ENCODE data around the gene SLC1A5. TPM values are rescaled to one million over a fixed set of nuclear protein-coding genes. Genes with fewer than 3 reads are reported as not detected.

Gene SLC1A5
- total and polyA plus RNA-seq, 5 experiments from 2014 or later: 2.5 to 8.2 (median 6.1) TPM

DNA sequence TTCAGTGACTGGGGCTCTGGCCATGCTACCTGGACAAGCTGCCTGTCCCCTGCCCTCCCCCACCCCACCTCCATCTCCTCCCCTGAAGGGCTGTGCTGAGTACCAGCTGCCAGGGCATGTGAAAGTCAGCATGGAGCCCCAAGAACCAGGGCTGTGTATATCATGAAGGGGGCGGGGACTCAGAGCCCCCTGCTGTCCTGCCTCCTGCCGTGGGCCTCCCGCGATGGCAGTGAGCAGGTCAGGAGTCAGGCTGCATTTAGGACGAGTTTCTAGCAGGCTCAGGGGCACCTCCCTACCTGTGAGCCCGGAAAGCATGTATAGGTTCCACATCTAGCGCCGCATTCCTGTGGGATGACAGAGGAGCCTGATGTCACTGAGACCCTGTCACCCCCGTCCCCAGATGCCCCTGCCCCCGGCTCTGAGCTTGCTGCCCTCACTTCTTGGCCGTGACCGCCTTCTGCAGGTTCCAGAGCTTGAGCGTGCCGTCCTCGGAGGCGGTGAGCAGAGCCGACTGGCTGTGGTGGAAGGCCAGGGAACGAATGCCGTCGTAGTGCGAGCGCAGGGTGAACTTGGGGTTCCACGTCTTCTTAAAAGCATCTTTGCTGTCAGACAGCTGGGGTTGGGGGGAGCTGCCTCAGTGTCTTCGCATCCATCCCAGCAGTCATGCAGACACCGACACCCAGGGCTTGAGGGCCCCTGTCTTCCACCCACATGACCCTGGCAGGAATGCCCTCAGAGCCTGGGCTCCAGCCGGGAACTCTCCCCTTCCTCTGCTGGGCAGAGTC lies 63.2 kb downstream of the SLC1A5 start:
- no peaks in the 10 kb centered on the region for H3K27me3 Mint-ChIP-seq
- no peak for ATAC-seq
- POLR2A ChIA-PET: interaction anchor here (5.8 kb wide), 1 partner anchor 11 kb away, joined by 52 read pairs; no protein-coding TSS in a partner anchor

More for the DNA sequence above, 63.2 kb downstream of the SLC1A5 start:
- H3K4me1 Mint-ChIP-seq: peaks cover 24 to 40% (median 35%) of the 10 kb centered on the region in 4 donors
- no peak for DNase-seq
- H3K36me3 Mint-ChIP-seq: peaks cover 0 to 60% (median 8%) of the 10 kb centered on the region in 3 donors
- no peak overlapping the region for H3K4me3 Mint-ChIP-seq
- no peaks in the 10 kb centered on the region for H3K9me3 Mint-ChIP-seq
- no peak overlapping the region for H3K27ac Mint-ChIP-seq

Other genes with a start within 250 kb of the SLC1A5 start
- 100 to 1,000 TPM; 185 to 190 TPM for gene CALM3, start 187.3 kb downstream of the SLC1A5 start, total RNA-seq
- gene CALM3, start 187.3 kb downstream of the SLC1A5 start, polyA plus RNA-seq: 100 to 1,000 TPM; 188 to 221 (median 214) TPM
- gene PTGIR, start 163.5 kb downstream of the SLC1A5 start, total RNA-seq: under 1 TPM in 1 of 2 experiments, not detected in 1; 0.25 TPM
- 1 to 10 TPM in 1 of 3 donors, under 1 TPM in 2; 0.12 to 2.8 (median 0.55) TPM for gene PTGIR, start 163.5 kb downstream of the SLC1A5 start, polyA plus RNA-seq
- gene GNG8, start 152.4 kb downstream of the SLC1A5 start, total RNA-seq: not detected
- gene GNG8, start 152.4 kb downstream of the SLC1A5 start, polyA plus RNA-seq: not detected
- under 1 TPM in 1 of 2 experiments, not detected in 1; 0.13 TPM for gene DACT3, start 127.4 kb downstream of the SLC1A5 start, total RNA-seq
- under 1 TPM in 1 of 3 donors, not detected in 2; 0.13 TPM for gene DACT3, start 127.4 kb downstream of the SLC1A5 start, polyA plus RNA-seq
- gene PRKD2, start 71.5 kb downstream of the SLC1A5 start, total RNA-seq: 100 to 1,000 TPM in 1 of 2 experiments, 10 to 100 TPM in 1; 92.6 to 102 TPM
- 10 to 100 TPM; 28.6 to 79.7 (median 37.1) TPM for gene PRKD2, start 71.5 kb downstream of the SLC1A5 start, polyA plus RNA-seq
- gene FKRP, start 42.5 kb downstream of the SLC1A5 start, total RNA-seq: 10 to 100 TPM; 22.8 to 23.8 TPM
- gene FKRP, start 42.5 kb downstream of the SLC1A5 start, polyA plus RNA-seq: 1 to 10 TPM; 2.6 to 8.7 (median 4.8) TPM
- 10 to 100 TPM; 78.6 to 81.9 TPM for gene STRN4, start 42.1 kb downstream of the SLC1A5 start, total RNA-seq
- 10 to 100 TPM in 2 of 3 donors, 1 to 10 TPM in 1; 8.2 to 25.7 (median 12.0) TPM for gene STRN4, start 42.1 kb downstream of the SLC1A5 start, polyA plus RNA-seq
- gene AP2S1, start 62.3 kb upstream of the SLC1A5 start, total RNA-seq: 10 to 100 TPM; 39.3 to 40.6 TPM
- gene AP2S1, start 62.3 kb upstream of the SLC1A5 start, polyA plus RNA-seq: 10 to 100 TPM; 63.8 to 68.3 (median 65.2) TPM
- gene ARHGAP35, start 72.4 kb upstream of the SLC1A5 start, total RNA-seq: 10 to 100 TPM; 27.3 TPM
- 1 to 10 TPM; 2.0 to 3.3 (median 2.1) TPM for gene ARHGAP35, start 72.4 kb upstream of the SLC1A5 start, polyA plus RNA-seq
- gene NPAS1, start 231.2 kb upstream of the SLC1A5 start, total RNA-seq: 1 to 10 TPM in 1 of 2 experiments, under 1 TPM in 1; 0.62 to 1.1 TPM
- under 1 TPM; 0.16 to 0.60 (median 0.22) TPM for gene NPAS1, start 231.2 kb upstream of the SLC1A5 start, polyA plus RNA-seq